GM13976 (cell line): ENCODE results near the gene CCDC6.
"Not testable (repeated sequence)": the region's sequence is repeated elsewhere in the genome, so short reads cannot be mapped to it uniquely, and the experiment has no call there.

ENCODE experiments used
- DNase-seq: peaks from one replicate; pipeline ENCODE4 v3.0.0; 2012; ENCODE audit warnings: low spot score
- in situ Hi-C: fragments of 300-500 bp; cut with MboI; formaldehyde crosslinking; loops from one replicate; pipeline ENCODE4 v1.12.0; 2022; ENCODE audit warnings: low sequenced_read_pairs, mixed read lengths, inconsistent platforms; ENCODE audit not compliant: unreplicated experiment
- TF ChIP-seq, protein P1 (sequence below): IDR thresholded peaks from 2 replicates; pipeline ENCODE4 v1.5.1; 2012; ENCODE audit warnings: borderline replicate concordance, mild to moderate bottlenecking; ENCODE audit not compliant: insufficient read depth; ENCODE audit errors: extremely low read depth, missing control alignments, control extremely low read depth

The CCDC6 gene

DNA sequence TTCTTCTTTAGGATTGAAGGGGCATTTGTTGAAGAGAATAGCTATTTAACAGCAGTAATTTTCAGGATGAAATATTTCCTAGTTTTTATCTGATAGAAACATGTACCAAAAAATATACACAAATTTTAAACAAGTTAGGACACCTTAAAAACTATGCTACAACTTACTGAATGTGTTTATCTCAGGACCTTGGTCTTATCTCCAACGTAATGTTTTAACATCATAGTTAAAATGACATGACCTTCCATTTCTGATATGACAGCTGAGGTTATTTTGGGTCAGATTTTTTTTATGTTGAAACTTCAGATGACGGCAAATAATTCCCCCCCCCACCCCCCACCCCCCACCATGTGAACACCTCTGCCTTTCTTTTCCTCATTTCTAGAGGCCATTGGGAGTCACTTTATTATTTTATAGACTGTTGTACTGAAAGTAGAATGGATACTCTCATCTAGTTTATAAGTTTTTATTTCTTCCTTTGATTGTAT, 161.1 kb downstream of the CCDC6 start:
- in situ Hi-C loops = no loop called here
- DNase-seq = no peak
- TF ChIP-seq, protein P1, sequence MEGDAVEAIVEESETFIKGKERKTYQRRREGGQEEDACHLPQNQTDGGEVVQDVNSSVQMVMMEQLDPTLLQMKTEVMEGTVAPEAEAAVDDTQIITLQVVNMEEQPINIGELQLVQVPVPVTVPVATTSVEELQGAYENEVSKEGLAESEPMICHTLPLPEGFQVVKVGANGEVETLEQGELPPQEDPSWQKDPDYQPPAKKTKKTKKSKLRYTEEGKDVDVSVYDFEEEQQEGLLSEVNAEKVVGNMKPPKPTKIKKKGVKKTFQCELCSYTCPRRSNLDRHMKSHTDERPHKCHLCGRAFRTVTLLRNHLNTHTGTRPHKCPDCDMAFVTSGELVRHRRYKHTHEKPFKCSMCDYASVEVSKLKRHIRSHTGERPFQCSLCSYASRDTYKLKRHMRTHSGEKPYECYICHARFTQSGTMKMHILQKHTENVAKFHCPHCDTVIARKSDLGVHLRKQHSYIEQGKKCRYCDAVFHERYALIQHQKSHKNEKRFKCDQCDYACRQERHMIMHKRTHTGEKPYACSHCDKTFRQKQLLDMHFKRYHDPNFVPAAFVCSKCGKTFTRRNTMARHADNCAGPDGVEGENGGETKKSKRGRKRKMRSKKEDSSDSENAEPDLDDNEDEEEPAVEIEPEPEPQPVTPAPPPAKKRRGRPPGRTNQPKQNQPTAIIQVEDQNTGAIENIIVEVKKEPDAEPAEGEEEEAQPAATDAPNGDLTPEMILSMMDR = no peak

DNA sequence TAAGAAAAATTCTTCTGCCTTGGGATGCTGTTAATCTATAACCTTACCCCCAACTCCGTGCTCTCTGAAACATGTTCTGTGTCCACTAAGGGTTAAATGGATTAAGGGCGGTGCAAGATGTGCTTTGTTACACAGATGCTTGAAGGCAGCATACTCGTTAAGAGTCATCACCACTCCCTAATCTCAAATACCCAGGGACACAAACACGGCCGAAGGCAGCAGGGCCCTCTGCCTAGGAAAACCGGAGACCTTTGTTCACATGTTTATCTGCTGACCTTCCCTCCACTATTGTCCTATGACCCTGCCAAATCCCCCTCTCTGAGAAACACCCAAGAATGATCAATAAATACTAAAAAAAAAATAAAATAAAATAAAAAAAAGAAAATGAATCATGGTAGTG, 161.6 kb downstream of the CCDC6 start:
- in situ Hi-C loops, DNase-seq: not testable (repeated sequence)

DNA sequence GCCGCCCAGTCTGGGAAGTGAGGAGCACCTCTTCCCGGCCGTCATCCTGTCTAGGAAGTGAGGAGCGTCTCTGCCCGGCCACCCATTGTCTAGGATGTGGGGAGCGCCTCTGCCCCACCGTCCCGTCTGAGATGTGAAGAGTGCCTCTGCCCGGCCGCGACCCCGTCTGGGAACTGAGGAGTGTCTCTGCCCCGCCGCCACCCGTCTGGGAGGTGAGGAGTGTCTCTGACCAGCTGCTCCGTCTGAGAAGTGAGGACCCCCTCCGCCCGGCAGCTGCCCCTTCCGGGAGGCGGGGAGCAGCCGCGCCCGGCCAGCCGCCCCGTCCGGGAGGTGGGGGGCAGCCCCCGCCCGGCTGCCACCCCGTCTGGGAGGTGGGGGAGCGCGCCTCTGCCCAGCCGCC, 162.2 kb downstream of the CCDC6 start:
- in situ Hi-C loops, DNase-seq: not testable (repeated sequence)

DNA sequence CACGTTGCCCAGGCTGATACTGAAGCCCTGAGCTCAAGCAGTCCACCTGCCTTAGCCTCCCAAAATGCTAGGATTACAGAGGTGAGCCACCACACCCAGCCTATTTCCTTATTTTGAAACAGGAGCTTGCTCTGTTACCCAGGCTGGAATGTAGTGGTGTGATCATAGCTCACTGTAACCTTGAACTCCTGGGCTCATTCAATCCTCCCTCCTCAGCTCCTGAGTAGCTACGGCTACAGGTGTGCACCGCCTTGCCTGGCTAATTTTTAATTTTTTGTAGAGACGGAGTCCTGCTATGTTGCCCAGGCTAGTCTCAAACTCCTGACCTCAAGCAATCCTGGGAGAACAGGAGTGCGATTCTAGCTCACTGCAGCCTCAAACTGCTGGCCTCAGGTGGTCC, 164.8 kb downstream of the CCDC6 start:
- in situ Hi-C loops = no loop called here
- TF ChIP-seq, protein P1 = no peak
- DNase-seq = no peak

DNA sequence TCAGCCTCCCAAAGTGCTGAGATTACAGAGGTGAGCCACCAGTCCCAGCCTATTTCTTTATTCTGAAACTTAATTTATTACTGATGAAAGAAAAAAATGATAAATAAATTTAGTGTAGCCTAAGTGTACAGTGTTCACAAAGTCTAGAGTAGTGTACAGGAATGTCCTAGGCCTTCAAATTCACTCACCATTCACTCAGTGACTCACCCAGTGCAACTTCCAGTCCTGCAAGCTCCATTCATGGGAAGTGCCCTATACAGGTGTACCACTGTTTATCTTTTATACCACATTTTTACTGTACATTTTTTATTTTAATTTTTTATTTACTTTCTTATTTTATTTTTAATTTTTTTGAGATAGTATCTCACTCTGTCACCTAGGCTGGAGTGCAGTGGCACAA, 165.3 kb downstream of the CCDC6 start:
- in situ Hi-C loops = no loop called here
- TF ChIP-seq, protein P1 = no peak

More for the DNA sequence above, 165.3 kb downstream of the CCDC6 start:
- DNase-seq = no peak
